ENCODE results near the gene GNB1.
"Not testable (repeated sequence)": the region's sequence is repeated elsewhere in the genome, so short reads cannot be mapped to it uniquely, and the experiment has no call there.

Gene GNB1

DNA sequence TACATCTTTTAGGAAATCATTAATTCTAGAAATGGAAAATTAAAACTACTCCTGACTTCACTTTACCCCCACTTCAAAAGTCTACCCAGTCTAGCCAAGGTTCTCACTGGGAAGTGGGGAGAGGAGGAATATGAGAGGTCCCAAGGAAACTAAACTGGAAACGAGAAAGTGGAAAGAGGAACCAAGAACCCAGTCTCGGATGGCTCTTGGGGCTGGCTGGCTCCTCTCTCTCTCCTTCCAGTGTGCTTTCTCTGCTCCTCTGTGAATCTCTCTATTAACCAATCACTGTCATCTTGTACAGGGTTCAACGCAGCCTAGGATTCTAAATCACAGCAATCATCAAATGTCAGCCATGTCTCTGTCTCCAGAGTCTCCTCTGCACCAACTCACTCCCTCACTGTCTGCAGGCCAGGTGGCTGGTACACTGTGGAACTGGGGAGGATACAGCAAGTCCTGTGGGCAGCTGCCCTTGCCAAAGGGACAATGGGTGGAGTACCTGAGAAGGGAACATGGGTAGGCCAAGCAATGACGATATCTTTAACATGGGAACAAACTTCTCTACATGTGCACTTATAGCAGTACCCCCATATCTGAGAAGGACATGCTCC lies 33.7 kb downstream of the GNB1 start:
- DNase-seq: no peak

DNA sequence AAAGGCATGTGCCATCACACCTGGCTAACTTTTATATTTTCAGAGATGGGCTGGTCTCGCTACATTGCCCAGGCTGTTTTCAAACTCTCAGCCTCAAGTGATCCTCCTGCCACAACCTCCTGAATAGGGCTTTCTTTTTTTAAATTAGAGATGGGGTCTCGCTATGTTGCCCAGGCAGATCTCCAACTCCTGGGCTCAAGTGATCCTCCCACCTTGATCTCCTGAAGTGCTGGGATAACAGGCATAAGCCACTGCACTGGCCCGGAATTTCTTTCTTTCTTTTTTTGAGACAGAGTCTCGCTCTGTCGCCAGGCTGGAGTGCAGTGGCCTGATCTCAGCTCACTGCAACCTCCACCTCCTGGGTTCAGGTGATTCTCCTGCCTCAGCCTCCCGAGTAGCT lies 34.7 kb downstream of the GNB1 start:
- DNase-seq: not testable (repeated sequence)

DNA sequence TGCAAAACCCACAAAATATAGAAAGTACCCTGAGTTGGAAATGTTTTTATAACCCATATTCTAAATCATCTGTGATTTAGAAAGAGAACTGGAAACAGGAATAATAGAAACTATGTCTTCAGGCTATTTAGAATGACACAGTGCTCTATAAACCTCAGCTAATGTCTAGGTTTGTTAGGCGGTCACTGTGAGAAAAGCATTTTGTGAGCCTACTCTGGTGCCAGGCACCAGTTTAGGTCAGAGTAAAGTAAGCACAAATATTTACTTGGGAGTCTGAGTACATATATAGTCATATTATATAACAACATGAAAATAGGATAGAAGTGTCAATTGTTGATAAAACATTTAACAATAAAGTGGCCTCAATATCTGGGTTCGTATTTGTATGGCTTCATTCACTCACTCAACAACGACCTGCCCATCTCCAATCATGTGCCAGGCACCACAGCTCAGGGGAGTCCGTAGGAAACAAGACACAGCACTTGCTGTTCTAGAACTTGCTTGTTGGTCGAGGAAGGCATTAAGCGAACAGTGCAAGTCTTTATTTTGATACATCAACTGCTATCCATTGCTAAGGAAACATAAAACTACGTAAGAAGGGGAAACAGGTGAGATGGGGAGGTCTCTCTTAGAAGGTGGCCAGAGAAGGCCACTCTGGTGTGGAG lies 37.2 kb downstream of the GNB1 start:
- DNase-seq: no peak

DNA sequence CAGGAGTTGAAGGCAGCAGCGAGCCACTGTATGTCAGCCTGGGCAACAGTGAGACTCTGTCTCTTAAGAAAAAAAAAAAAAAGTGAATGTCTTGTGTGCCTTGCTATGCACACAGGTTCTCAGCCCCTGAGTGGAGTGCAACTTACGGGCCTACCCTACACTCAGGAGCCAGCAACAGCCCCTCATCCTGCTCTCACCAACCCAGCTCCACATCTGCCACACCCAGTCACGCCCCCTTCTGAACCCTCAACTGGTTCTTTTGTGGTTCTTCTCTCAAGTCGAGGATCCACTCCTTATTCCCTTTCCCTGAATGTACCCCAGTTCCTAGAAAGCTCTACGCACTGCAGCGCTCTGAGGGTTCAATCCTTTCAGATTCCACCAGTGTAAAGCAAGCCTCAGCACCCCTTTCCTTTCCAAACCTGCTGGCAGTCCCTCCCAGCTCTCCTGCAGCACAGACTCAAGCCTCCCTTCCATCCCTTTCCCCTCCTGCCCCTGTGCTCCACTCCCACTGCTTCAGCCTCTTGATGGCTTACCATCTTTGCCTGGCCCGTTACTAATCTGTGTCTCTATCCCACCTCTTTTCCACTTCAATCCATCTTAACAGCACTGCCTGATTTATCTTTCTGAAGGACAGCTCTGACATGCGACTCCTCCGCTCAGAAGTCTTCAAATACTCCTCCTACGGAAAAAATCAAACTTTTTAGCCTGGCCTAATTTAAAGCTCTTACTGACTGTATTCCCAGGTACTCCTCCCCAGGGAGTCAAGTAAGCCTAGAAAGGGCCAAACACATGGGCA lies 38.1 kb downstream of the GNB1 start:
- no peak for DNase-seq

DNA sequence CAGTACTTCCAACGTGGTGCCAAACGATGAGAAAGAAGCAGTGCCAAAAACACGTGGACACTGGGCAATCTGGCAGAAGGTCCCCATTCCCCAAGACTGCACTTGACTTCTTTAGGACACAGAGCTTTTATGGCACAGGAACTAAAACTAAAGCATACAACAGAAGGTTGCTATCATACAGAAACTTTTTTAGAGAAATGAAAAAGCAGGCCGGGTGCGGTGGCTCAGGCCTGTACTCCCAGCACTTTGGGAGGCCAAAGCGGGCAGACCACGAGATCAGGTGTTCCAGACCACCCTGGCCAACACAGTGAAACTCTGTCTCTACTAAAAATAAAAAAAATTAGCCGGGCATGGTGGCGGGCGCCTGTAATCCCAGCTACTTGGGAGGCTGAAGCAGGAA lies 43.0 kb downstream of the GNB1 start:
- no peak for DNase-seq

DNA sequence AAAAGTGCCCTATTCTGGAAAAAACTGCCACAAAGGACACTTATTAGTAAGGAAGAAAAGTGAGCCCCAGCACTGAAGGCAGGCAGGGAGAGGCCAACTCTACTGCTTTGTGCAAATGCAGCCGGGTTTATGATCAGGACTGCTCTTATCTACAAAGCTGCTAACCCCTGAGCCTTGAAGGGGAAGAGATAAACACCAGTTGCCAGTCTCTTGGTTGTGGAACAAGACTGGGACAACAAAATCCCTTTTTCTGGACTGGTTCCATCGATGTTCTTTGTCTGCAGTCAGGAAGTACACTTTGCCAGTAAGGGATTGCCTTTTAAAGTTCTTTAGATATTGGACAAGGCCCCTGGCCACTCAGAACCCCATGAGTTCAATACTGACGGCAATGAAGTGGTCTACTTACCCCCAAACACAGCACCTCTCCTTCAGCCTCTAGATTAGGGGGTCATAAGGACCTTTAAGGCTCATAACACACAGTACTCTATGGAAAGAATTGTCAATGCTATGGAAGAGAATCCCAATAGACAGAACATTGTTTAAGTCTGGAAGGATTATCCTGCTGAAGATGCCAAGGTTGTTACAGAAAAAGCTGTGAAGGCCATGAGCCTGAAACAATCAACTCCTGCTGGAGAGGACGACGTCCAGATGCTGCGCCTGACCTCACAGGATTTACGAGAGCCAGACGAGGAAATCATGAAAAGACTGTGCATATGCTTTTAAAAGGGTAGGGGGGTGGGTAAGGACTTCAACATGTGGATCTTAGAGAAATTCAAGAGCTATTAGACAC lies 43.6 kb downstream of the GNB1 start:
- no peak for DNase-seq

DNA sequence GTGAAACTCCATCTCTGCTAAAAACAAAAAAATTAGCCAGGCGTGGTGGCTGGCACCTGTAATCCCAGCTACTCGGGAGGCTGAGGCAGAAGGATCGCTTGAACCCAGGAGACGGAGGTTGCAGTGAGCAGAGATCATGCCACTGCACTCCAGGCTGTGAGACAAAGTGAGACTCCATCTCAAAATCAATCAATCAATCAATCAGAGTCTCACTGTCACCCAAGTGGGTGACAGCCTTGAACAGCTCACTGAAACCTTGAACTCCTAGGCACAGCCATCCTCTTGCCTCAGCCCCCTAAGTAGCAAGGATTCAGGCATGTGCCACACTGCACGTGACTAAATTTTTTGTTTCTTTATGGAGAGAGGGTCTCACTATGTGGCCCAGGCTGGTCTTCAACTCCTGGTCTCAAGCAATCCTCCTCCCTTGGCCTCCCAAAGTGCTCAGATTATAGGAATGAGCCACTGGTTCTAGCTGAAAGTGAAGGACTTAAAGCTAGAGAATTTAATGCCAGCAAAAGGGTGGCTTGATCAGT lies 44.4 kb downstream of the GNB1 start:
- no peak for DNase-seq

DNA sequence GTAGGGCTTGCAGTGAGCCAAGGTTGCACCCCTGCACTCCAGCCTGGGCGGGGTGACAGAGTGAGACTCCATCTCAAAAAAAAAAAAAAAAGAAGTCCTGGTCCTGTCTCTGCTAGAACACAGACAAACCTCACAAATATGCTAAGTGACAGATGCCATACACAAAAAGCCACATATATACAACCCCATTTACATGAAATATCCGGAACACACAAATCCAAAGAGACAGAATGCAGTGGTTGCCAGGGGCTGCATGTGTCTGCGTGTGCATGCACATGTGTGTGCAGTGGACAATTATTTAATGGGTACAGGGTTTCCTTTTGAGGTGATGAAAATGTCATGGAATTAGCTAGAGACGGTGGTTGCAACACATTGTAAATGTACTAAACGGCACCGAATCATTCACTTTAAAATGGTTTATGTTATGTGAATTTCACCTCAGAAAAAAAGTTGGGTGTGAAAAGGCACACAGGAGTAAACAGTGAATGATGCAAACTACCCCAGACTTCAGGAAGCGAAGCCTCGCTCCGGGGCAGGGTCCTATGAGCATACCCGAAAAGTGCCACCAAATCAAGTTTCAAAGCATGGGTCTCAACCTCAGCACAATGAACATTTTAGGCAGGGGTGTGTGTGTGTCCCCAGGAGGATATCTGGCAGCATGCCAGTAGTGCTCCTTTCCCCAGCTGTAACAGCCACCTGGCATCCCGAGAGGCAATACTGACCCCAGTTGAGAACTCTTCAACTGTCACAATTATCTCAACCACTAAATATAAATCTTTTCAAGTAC lies 48.3 kb downstream of the GNB1 start:
- peak; percentile 17 to 28 for DNase-seq

DNA sequence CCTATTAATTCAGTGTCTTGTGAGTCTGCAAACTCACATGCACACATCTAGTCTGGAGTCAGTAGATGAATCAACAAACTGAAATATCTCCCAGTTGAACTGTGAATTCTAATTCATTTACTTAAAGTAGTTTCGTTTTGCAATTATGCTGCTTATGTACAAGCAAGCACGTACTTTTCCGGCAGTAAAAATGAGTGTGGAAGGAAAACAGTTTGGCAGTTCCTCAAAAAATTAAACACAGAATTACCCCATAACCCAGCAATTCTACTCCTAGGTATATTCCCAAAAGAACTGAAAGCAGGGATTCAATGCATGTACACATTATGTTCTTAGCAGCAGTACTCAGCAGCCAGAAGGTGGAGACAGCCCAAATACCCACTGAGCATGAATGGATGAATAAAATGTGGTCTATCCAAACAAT lies 49.3 kb downstream of the GNB1 start:
- DNase-seq: no peak

DNA sequence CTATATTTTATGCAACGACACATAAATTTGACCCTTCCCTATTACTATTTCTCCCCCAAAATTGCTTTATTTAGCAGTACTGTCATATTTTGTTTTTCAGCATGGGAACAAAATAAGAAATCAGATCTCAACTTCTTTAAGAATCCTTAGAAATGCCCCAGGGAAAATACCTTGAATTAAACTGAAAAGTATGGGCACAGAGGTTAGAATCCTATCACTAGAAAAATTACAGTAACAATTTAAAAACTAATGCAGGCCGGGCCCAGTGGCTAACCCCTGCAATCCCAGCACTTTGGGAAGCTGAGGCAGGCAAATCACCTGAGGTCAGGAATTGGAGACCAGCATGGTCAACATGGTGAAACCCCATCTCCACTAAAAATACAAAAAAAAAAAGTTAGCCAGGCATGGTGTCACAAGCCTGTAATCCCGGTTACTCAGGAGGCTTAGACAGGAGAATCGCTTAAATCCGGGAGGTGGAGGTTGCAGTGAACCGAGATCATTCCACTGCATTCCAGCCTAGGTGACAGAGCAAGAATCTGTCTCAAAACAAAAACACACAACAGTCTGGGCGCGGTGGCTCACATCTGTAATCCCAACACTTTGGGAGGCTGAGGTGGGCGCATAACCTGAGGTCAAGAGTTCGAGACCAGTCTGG lies 51.4 kb downstream of the GNB1 start:
- DNase-seq: no peak

DNA sequence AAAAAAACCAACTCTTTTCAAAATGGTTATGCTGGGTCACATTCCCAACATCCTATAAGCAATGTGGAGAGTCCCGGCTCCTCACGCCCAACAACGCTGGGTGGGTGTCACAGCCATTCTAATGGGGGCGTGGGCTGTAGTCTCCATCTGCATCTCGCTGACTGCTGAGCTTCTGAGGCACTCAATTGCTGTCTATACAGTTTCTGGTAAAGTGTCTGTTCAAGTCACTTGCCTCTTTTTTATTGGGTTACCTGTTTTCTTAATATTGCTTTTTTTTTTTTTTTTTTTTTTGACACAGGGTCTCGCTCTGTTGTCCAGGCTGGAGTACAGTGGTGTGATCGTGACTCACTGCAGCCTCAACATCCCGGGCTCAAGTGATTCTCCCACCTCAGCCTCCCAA lies 54.8 kb downstream of the GNB1 start:
- no peak for DNase-seq

DNA sequence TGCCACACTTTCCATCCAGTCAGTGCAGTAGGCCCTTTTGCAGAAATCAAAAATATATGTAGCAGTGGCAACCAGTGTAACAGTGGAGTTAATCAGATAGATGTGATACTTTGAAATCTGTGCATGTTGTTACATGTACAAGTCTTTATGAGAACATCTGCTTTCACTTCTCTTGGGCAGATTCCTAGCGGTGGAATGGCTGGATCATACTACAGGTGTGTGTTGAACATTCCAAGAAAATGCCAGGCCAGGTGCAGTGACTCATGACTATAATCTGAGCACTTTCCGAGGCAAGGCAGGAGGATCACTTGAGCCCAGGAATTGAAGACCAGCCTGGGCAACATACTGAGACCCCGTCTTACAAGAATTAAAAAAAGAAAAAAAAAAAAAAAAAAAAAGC lies 55.3 kb downstream of the GNB1 start:
- no peak for DNase-seq

DNA sequence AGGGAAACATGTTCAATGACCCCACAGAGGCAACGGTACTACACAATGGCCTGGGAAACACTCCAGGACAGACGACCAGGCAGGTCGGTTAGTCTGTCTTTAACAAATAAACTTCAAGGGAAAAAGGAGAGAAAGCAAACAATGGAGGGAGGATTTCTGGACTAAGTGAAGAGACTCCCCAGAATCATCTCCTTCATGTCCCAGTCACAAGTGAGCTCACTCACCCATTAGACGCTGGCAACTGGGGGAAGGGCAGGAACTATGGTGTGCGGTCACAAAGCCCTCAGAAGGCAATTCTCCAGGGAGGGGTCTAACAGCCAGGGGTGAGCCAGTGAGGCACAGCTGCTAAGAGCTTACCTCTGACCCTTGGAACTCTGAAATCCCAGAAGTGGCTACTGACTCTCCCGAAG lies 57.0 kb downstream of the GNB1 start:
- no peak for DNase-seq

DNA sequence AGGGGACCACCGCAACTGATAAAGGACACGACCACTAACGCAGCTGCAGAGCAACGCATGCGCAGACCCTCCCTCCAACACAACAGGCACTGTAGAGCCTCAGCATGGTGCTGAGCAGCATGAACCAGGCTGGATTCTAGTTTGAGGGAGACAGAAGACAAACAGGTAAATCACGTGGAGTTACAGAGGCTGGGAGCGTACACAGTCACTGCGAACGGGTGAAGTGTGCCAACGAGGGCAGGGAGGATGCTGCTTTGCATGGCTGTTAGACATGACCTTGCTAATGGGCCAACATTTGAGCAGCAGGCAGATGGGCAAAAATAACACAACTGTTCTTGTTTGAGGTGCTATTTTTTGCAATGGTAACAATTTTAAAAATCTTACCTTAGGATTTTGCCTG lies 57.4 kb downstream of the GNB1 start:
- DNase-seq: no peak

DNA sequence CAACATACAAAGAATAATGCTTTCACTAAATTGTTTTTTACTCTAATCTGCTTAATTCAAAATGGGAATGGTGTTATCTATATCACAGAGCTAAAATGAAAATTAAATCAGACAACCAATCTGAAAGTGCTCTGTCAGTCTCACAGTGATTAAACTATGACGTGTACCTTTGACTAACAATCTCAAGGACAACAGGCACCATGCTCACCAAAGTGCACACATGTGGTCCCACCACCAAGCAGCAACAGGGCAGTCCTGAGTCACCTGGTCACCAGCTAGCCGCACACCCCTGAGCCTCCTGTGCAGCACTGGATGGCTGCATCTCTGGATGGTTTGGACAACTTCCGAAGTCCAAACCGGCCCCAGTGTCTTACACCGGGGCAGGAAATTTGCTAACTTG lies 58.1 kb downstream of the GNB1 start:
- DNase-seq: no peak

DNA sequence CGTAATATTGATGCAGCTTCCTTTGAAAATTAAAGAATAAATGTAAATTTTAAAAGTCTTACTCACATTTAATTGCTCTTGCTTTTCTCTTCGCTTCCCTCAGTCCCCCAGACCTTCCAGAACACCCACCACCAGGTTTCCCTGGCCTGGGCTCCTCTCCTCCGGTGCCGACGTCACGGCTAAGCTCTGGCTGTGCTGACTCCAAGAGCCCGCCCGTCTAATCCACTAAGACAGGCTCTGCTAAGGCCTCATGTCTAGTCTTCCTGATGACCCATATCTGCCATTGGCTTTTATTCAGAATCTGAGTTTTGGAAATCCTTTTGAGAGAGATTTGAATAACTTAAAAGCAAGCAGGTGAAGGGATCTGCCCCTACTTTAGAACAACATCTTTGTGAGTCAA lies 58.7 kb downstream of the GNB1 start:
- no peak for DNase-seq

DNA sequence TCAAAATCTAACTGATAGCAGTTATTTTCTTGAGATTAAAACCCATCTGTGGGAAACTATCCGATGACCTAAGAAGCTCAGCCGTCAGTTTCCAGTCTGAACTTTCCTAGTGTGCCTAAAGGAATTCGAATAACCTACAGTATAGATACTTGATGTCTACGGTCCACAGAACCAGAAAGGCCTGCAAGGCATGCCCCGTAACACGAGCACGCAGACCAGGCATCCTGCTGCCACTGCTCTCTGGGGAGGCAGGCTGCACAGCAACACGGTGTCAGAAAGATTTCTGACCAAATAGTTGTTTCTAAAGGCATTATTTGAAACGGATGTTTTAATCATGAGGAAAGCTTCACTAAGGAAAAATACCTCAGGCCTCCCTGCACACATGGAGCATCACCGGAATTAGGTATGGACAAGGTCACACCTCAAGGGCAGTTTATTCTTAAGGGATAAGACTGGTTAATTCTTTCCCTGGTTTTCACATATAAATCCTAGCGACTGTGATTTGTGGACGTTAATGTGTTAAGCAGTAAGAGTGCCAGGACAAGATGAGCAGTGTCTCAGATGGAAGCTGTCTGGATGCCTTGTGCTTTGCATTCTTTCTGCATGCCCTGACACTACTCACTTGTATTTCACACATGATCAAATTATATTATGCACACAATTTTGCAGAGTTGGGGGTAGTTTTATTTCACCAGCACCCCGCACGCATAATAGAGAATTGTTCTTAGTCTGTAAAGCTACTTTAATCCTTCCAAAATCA lies 63.6 kb downstream of the GNB1 start:
- no peak for DNase-seq

DNA sequence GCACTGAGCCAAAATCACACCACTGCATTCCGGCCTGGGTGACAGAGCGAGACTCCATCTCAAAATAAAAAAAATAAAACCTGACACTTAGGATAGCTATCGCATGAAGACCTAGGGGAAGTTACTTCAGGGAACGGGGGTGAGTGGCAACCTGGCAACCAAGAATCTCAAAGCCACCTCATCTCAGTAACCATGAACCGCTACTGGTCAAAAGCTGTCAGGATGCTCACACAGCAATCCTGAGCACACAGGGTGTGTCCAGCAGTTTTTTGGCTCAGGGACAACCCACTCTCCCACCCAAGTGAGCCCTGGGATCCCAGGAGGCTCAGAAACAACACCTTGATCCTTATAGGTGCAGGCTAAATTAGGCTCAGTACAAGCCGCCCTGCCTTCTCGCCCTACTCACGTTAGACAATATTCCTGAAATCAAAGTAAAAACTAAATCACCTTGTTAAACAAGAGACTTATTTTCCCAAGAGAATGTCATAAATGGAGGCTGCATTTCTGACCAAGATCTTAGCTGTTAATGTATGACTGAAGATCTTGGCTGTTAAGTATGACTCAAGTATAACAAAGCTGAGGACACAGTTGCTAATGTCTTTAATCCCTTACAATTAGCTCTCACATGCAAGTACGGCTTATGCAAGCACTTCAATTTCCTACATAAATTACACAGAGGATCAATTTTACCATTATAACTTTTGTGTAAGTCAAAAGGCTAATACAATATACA lies 64.4 kb downstream of the GNB1 start:
- no peak for DNase-seq

DNA sequence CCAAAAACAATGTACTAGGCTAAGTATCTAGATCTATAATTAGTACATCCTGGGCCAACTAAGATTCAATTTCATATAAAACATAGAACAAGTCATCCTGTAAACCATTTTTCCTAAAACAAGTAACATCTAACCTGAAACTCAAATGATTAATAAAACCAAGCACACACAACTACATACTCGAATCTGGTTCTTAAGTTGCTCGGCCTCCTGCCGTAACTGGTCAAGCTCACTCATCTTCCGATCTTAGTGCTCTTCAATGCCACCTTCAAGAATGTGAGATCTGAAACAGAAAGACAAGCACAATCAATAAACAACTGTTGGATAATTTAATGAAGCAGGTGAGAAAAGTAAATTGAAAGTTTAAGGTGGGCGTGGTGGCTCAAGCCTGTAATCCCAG lies 65.7 kb downstream of the GNB1 start:
- DNase-seq: no peak

DNA sequence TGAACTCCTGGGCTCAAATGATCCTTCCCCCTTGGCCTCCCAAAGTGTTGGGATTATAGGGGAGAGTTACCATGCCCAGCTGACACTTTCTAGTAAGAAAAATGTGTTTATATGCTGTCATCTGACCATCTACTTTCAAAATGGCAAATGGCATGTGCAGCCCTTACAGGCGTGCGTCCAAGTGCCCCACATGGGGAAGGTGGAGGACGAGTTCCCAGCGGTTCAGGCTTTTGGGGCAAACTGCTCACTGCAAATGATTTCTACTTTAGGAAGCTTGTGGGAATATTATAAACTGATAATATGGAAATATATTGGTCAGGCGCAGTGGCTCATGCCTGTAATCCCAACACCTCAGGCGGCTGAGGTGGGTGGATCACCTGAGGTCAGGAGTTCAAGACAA lies 71.1 kb downstream of the GNB1 start:
- no peak for DNase-seq

Data from SHP77 (cell line).